Measurements from ENCODE around the gene FAM72D. TPM values are rescaled to one million over a fixed set of nuclear protein-coding genes. Genes with fewer than 3 reads are reported as not detected.
"Not testable (repeated sequence)": the region's sequence is repeated elsewhere in the genome, so short reads cannot be mapped to it uniquely, and the experiment has no call there.

The FAM72D gene
- total RNA-seq, 1 experiment from 2014 or later = 28.3 TPM

- DNase-seq (ENCODE audit: extremely low read depth, low read depth) = not testable (repeated sequence)
Measured at GRCh38 chr1:145144264-145144913, 48.6 kb downstream of the FAM72D start.

GRCh38 chr1:145146308-145146707, 50.5 kb downstream of the FAM72D start:
- not testable (repeated sequence) for DNase-seq (ENCODE audit: extremely low read depth, low read depth)

- not testable (repeated sequence) for DNase-seq (ENCODE audit: extremely low read depth, low read depth)
Measured at GRCh38 chr1:145147172-145147571, 51.4 kb downstream of the FAM72D start.

DNA sequence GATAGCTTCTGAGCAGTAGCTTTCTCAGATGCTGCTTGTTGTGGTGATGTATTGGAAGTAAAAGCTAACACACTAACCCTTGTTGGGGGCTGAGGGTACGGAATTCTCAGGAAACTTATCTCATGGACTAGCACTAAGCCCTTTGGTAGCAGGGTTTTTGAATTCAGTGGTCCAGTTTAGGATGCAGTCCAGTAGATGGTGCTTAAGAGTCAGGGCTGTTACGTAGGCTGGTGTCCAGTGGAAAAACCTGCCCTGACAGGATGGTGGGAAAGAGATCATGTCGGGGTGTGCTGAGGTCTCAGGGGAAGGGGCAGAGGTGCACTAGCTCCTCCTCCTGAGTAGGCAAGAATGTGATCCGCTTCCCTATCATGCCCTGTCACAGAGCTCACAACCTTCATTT, 59.6 kb downstream of the FAM72D start:
- DNase-seq (ENCODE audit: extremely low read depth, low read depth) = not testable (repeated sequence)

GRCh38 chr1:145155873-145156272, 60.1 kb downstream of the FAM72D start:
- not testable (repeated sequence) for DNase-seq (ENCODE audit: extremely low read depth, low read depth)

GRCh38 chr1:145156891-145157610, 61.3 kb downstream of the FAM72D start:
- peak; percentile 58 for DNase-seq (ENCODE audit: extremely low read depth, low read depth)

DNA sequence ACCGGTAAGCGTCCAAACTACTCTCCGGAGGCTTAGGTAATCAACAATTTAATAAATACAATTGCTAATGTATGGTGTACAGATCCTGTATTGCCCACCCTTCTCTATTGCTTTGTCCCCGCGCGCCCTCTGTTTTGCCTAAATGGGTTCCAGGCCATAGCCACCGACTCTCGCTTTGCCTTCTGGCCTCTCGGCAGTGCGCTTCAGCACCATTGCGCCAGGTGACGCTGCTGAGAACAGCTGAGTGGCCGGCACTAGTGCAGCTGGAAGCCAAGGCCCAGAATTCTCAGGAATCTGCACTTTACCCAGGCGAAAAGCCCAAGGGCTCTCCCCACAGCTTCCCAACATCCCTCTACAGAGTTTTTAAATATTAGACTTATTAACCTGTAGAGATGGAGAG, 61.9 kb downstream of the FAM72D start:
- not testable (repeated sequence) for DNase-seq (ENCODE audit: extremely low read depth, low read depth)

- not testable (repeated sequence) for DNase-seq (ENCODE audit: extremely low read depth, low read depth)
Measured at GRCh38 chr1:145161046-145161752, 65.4 kb downstream of the FAM72D start.

Other genes with a start within 250 kb of the FAM72D start
- 20.6 and 28.1 TPM in 2 replicates for gene SRGAP2B, start 646 bp upstream of the FAM72D start, total RNA-seq (2014; rRNA removed; shearing (Covaris generic))
- gene PPIAL4D, start 146.2 kb downstream of the FAM72D start, total RNA-seq (2014; rRNA removed; shearing (Covaris generic)) = not detected in 2 replicates

Measured in NCI-H460 (cell line).